HepG2 (cell line): ENCODE data around the gene CPLANE2. TPM values are rescaled to one million over a fixed set of nuclear protein-coding genes. Genes with fewer than 3 reads are reported as not detected.

Source experiments
- ATAC-seq: fragments of 200-7000 bp; cut with Tn5 transposase; 3 replicates; pipeline ENCODE4 v1.9.1; 2020; ENCODE audit warnings: mild to moderate bottlenecking, moderate library complexity
- BruUV-seq: library from RNA; stranded (reverse); fragments of 400-500 nt; replicated peaks from 2 replicates; lab custom pipeline; 2021; lab: Mats Ljungman, UMichigan
- CTCF ChIA-PET: fragments of 300-600 bp; formaldehyde crosslinking; extraction: SDS; loops from one replicate; lab custom pipeline; 2021; ENCODE audit warnings: low total read pairs, inconsistent platforms, low intra/inter-chr PET ratio; lab: Yijun Ruan, JAX
- POLR2A ChIA-PET: fragments of 350-600 bp; sonication (Branson Sonifier 250); formaldehyde crosslinking; loops from one replicate; lab custom pipeline; 2020; ENCODE audit warnings: antibody characterized with exemption, inconsistent platforms; lab: Yijun Ruan, JAX
- DNase-seq: peaks from one replicate; pipeline ENCODE4 v3.0.0-alpha.2; 2015; ENCODE audit warnings: low spot score
- FAIRE-seq: peaks from 3 replicates; lab custom pipeline; 2011; peaks lifted over from hg19 to GRCh38; lab: Jason Lieb, UNC
- H2AFZ ChIP-seq: one replicate; pipeline ENCODE4 v1.6.1; 2011; ENCODE audit warnings: low read length, inconsistent platforms
- H3K27ac ChIP-seq: fragments of 300-600 bp; 3 replicates; pipeline ENCODE4 v1.8.0; 2011; ENCODE audit warnings: mixed run types, mild to moderate bottlenecking, mixed read lengths, low read length, inconsistent platforms; ENCODE audit not compliant: insufficient read depth; ENCODE audit errors: extremely low read length
- H3K27me3 ChIP-seq, 2 experiments: fragments of 200-600 bp in 1 of 2; 2 replicates in 1 of 2; 3 replicates in 1 of 2; pipeline versions ENCODE4 v1.6.0 to v1.8.0; 2011; ENCODE audit warnings: low read length in 2 of 2, mild to moderate bottlenecking in 2 of 2, moderate library complexity in 2 of 2, inconsistent platforms in 1 of 2; ENCODE audit not compliant: insufficient read depth in 2 of 2, control insufficient read depth in 1 of 2
- H3K36me3 ChIP-seq, 2 experiments: fragments of 200-600 bp in 1 of 2; replicated peaks in 1 of 2; 2 replicates in 1 of 2; 3 replicates in 1 of 2; pipeline versions ENCODE4 v1.5.1 to v1.8.0; 2011; ENCODE audit warnings: low read length in 2 of 2, inconsistent platforms in 1 of 2; ENCODE audit not compliant: insufficient read depth in 2 of 2, control insufficient read depth in 1 of 2
- H3K4me1 ChIP-seq: 2 replicates; pipeline ENCODE4 v1.5.1; 2012; ENCODE audit warnings: low read length, inconsistent platforms; ENCODE audit not compliant: insufficient read depth
- H3K4me2 ChIP-seq: 2 replicates; pipeline ENCODE4 v1.6.0; 2011; ENCODE audit warnings: low read depth, low read length, inconsistent platforms
- H3K4me3 ChIP-seq, 3 experiments: fragments of 200-600 bp in 1 of 3; sonication (generic), shearing (Covaris generic) in 1 of 3; replicated peaks in 1 of 3; 2 replicates each; pipeline ENCODE4 v1.5.1; 2011 to 2016; ENCODE audit warnings: low read length in 3 of 3, inconsistent platforms in 2 of 3, low read depth in 2 of 3, mild to moderate bottlenecking in 2 of 3, control low read depth in 1 of 3, mixed read lengths in 1 of 3; ENCODE audit not compliant: insufficient read depth in 1 of 3
- H3K79me2 ChIP-seq: one replicate; pipeline ENCODE4 v1.6.1; 2011; ENCODE audit warnings: low read length, inconsistent platforms; ENCODE audit not compliant: insufficient read depth
- H3K9ac ChIP-seq: 2 replicates; pipeline ENCODE4 v1.6.0; 2011; ENCODE audit warnings: mild to moderate bottlenecking, low read depth, low read length, inconsistent platforms; ENCODE audit not compliant: insufficient read depth
- H3K9me3 ChIP-seq: 2 replicates; pipeline ENCODE4 v1.5.1; 2012; ENCODE audit warnings: mild to moderate bottlenecking, low read length
- H4K20me1 ChIP-seq: 2 replicates; pipeline ENCODE4 v1.6.0; 2011; ENCODE audit warnings: inconsistent platforms, mild to moderate bottlenecking, low read length, moderate library complexity; ENCODE audit not compliant: insufficient read depth
- ARNTL ChIP-seq: sonication (generic); formaldehyde crosslinking; IDR thresholded peaks from 2 replicates; pipeline ENCODE4 v1.4.0; 2020; ENCODE audit warnings: mild to moderate bottlenecking, missing genetic modification reagents
- CTCF ChIP-seq: sonication (generic); formaldehyde crosslinking; IDR thresholded peaks from 2 replicates; pipeline ENCODE4 v1.5.0; 2020; ENCODE audit warnings: mild to moderate bottlenecking, missing genetic modification reagents, moderate library complexity
- DRAP1 ChIP-seq: IDR thresholded peaks from 2 replicates; pipeline ENCODE4 v1.6.1; 2016; ENCODE audit warnings: missing genetic modification reagents, missing compliant biosample characterization
- IRF2 ChIP-seq: IDR thresholded peaks from 2 replicates; pipeline ENCODE4 v1.6.1; 2018; ENCODE audit warnings: missing genetic modification reagents, missing compliant biosample characterization
- KDM4B ChIP-seq: sonication (generic); formaldehyde crosslinking; IDR thresholded peaks from 2 replicates; pipeline ENCODE4 v1.4.0; 2020; ENCODE audit warnings: missing genetic modification reagents
- MED1 ChIP-seq: sonication (generic); formaldehyde crosslinking; IDR thresholded peaks from 2 replicates; pipeline ENCODE4 v1.4.0; 2020; ENCODE audit warnings: missing genetic modification reagents
- NFYC ChIP-seq: IDR thresholded peaks from 2 replicates; pipeline ENCODE4 v1.6.1; 2016; ENCODE audit warnings: missing genetic modification reagents, missing compliant biosample characterization
- NR1H2 ChIP-seq: sonication (generic); formaldehyde crosslinking; IDR thresholded peaks from 2 replicates; pipeline ENCODE4 v1.8.1; 2022; ENCODE audit warnings: low read depth, missing genetic modification reagents, borderline replicate concordance
- PAX8 ChIP-seq: sonication (generic); formaldehyde crosslinking; IDR thresholded peaks from 2 replicates; pipeline ENCODE4 v1.8.0; 2022; ENCODE audit warnings: mild to moderate bottlenecking, missing genetic modification reagents, borderline replicate concordance
- PLRG1 ChIP-seq: fragments of 450-650 bp; conservative IDR thresholded peaks from 2 replicates; pipeline ENCODE4 v1.6.1; 2016
- RNF219 ChIP-seq: sonication (generic); formaldehyde crosslinking; IDR thresholded peaks from 2 replicates; pipeline ENCODE4 v1.5.0; 2020; ENCODE audit warnings: mild to moderate bottlenecking, missing genetic modification reagents
- SNAPC5 ChIP-seq: sonication (generic); formaldehyde crosslinking; IDR thresholded peaks from 2 replicates; pipeline ENCODE4 v1.8.1; 2023; ENCODE audit warnings: mild to moderate bottlenecking, missing genetic modification reagents, borderline replicate concordance
- STAG1 ChIP-seq: sonication (generic); formaldehyde crosslinking; IDR thresholded peaks from 2 replicates; pipeline ENCODE4 v1.4.0; 2020; ENCODE audit warnings: missing genetic modification reagents
- ZMYM4 ChIP-seq: sonication (generic); formaldehyde crosslinking; IDR thresholded peaks from 2 replicates; pipeline ENCODE4 v1.8.1; 2023; ENCODE audit warnings: mild to moderate bottlenecking, missing genetic modification reagents
- WGBS: methylation state at CpG from one replicate; pipeline ENCODE4 v1.1.6; 2017; ENCODE audit warnings: low lambda C conversion rate; 5-methylcytosine and 5-hydroxymethylcytosine counted together
- in situ Hi-C: cut with HindIII; loops from 2 replicates; pipeline ENCODE4 v1.10.0; 2017; ENCODE audit warnings: low pct_unique_long_range_greater_than_20kb; ENCODE audit not compliant: extremely low pct_ligation_motif_present
- intact Hi-C: fragments of 100-400 bp; cut with micrococcal nuclease; formaldehyde crosslinking; loops from one replicate; pipeline ENCODE4 v1.10.0; 2022; ENCODE audit not compliant: unreplicated experiment
- polyA plus RNA-seq, 8 experiments: library from polyadenylated mRNA; depleted of rRNA in 3 of 8; stranded (reverse) in 7 of 8; unstranded in 1 of 8; fragments of >200 nt; fragmentation: Illumina TruSeq in 4 of 8; extraction: Trizol in 4 of 8; gene quantifications; 2 replicates each; pipeline versions ENCODE4 v1.2.1 to v1.2.3, GENCODE V29; 2011 to 2016; ENCODE audit warnings: low read depth in 4 of 8, missing spikeins in 1 of 8, mixed read lengths in 1 of 8; ENCODE audit not compliant: insufficient read depth in 1 of 8
- total RNA-seq, 5 experiments: library from RNA; depleted of rRNA; stranded (reverse); fragments of >200 nt; fragmentation: Illumina TruSeq; extraction: Trizol; gene quantifications; 2 replicates each; pipeline ENCODE4 v1.2.3, GENCODE V29; 2016; ENCODE audit warnings: low read depth in 1 of 5

Gene CPLANE2
- total and polyA plus RNA-seq, 2 of the 13 experiments (the other 11 are each of a cell fraction or from before 2014, with no cell fraction given), result 0.29 to 1.6 TPM

GRCh38 chr1:16221499-16221898, 15.5 kb downstream of the CPLANE2 start:
- CTCF ChIA-PET, result no interaction called here
- Histone ChIP-seq H3K36me3 (no peaks in the 10 kb centered on the region), H3K4me3 (no peak overlapping the region), H3K4me1 (peaks cover 16% of the 10 kb centered on the region), H3K27ac (no peak overlapping the region), H3K79me2 (no peaks in the 10 kb centered on the region), H2AFZ (no peak overlapping the region), H3K9ac (no peak overlapping the region)
- in situ Hi-C loops, result no loop called here
- 67% methylated on average over 1 of the region's 1 CpG for WGBS
- no peak for FAIRE-seq
- no peak for ATAC-seq
- POLR2A ChIA-PET, result interaction anchor here (1.0 kb wide), 1 partner anchor 15 kb away, joined by 3 read pairs; no protein-coding TSS in a partner anchor
- no peak for TF ChIP-seq DRAP1 (CRISPR knock-in tag)
- TF ChIP-seq PLRG1, result 0 out of 2 replicates have a peak, but pooled peaks have one; percentile 4
- TF ChIP-seq, all 625 proteins: peak for 1
- no peak overlapping the region for H3K4me2 ChIP-seq
- no peaks in the 10 kb centered on the region for H3K9me3 ChIP-seq
- no peaks in the 10 kb centered on the region for H4K20me1 ChIP-seq
- H3K27me3 ChIP-seq, result peaks cover 0 to 8% of the 10 kb centered on the region in 2 experiments; a peak in 1 of 5 replicates
- intact Hi-C loops, result no loop called here
- no peak for DNase-seq
- no TSS peak for BruUV-seq

GRCh38 chr1:16219968-16220500, 16.9 kb downstream of the CPLANE2 start:
- ChIA-PET POLR2A (interaction anchor here (1.4 kb wide), 1 partner anchor 13 kb away, joined by 7 read pairs; no protein-coding TSS in a partner anchor), CTCF (interaction anchor here (1.7 kb wide), 1 partner anchor 24 kb away, joined by 7 read pairs; no protein-coding TSS in a partner anchor)
- Histone ChIP-seq H4K20me1 (no peaks in the 10 kb centered on the region), H3K4me3 (peak overlapping the region; percentile 42 to 59 (median 58)), H3K27me3 (0 out of 5 replicates have a peak, but pooled peaks cover 0 to 4% of the 10 kb centered on the region in 2 experiments), H3K27ac (no peak overlapping the region), H3K79me2 (no peaks in the 10 kb centered on the region), H3K4me1 (peaks cover 23% of the 10 kb centered on the region), H3K9ac (peak overlapping the region; percentile 46; the same call in 1 of the 2 replicates), H3K9me3 (no peaks in the 10 kb centered on the region), H3K4me2 (peak overlapping the region; percentile 71), H3K36me3 (no peaks in the 10 kb centered on the region), H2AFZ (peak overlapping the region; percentile 34)
- 35% methylated on average over 4 of the region's 4 CpGs for WGBS
- 0 out of 3 replicates have a peak, but pooled peaks have one; percentile 12 for ATAC-seq
- intact Hi-C loops (loop anchor here (1.0 kb wide), 1 partner anchor 16 kb away; no protein-coding TSS in a partner anchor), in situ Hi-C loops (no loop called here)
- BruUV-seq, result no TSS peak
- DNase-seq, result no peak
- FAIRE-seq, result no peak
- no peak for TF ChIP-seq PAX8 (CRISPR knock-in tag)
- no peak for TF ChIP-seq KDM4B
- TF ChIP-seq MED1 (CRISPR knock-in tag), result no peak
- no peak for TF ChIP-seq NFYC (CRISPR knock-in tag)
- no peak for TF ChIP-seq ARNTL (CRISPR knock-in tag)
- TF ChIP-seq CTCF (CRISPR knock-in tag), result peak; percentile 56
- TF ChIP-seq NR1H2 (CRISPR knock-in tag), result no peak
- TF ChIP-seq RNF219 (CRISPR knock-in tag), result no peak
- peak; percentile 77; the same call in 1 of the 2 replicates for TF ChIP-seq IRF2 (CRISPR knock-in tag)
- TF ChIP-seq STAG1 (CRISPR knock-in tag), result peak; percentile 23; the same call in 1 of the 2 replicates
- TF ChIP-seq SNAPC5 (CRISPR knock-in tag), result no peak
- no peak for TF ChIP-seq ZMYM4 (CRISPR knock-in tag)
